H1 (cell line): ENCODE measurements around the gene SAMD14. TPM values are rescaled to one million over a fixed set of nuclear protein-coding genes. Genes with fewer than 3 reads are reported as not detected.

Experiments used
- CTCF ChIA-PET: fragments of 300-600 bp; sonication (Branson Sonifier 250); formaldehyde crosslinking; loops from one replicate; lab custom pipeline; 2021; ENCODE audit not compliant: partially characterized antibody; lab: Charles Lee
- POLR2A ChIA-PET: fragments of 300-600 bp; sonication (Branson Sonifier 250); formaldehyde crosslinking; loops from one replicate; lab custom pipeline; 2021; ENCODE audit warnings: inconsistent platforms; ENCODE audit not compliant: partially characterized antibody; lab: Charles Lee
- DNase-seq, 2 experiments: peaks; one replicate each; pipeline versions ENCODE4 v3.0.0 to v3.0.0-alpha.2; 2010 to 2022; ENCODE audit warnings: low spot score in 2 of 2, low read depth in 1 of 2, mixed read lengths in 1 of 2
- FAIRE-seq: peaks from 2 replicates; lab custom pipeline; 2011; peaks lifted over from hg19 to GRCh38; lab: Jason Lieb, UNC
- H2AFZ ChIP-seq: 2 replicates; pipeline ENCODE4 v1.8.1; 2012; ENCODE audit warnings: low read length, inconsistent platforms
- H2AK5ac ChIP-seq: 2 replicates; pipeline ENCODE4 v1.6.1; 2013; ENCODE audit warnings: low read depth, low read length
- H2BK120ac ChIP-seq: replicated peaks from 2 replicates; pipeline ENCODE3; 2013; ENCODE audit warnings: low read depth, low read length, inconsistent platforms
- H2BK12ac ChIP-seq: 2 replicates; pipeline ENCODE4 v1.6.1; 2013; ENCODE audit warnings: low read depth, low read length
- H2BK15ac ChIP-seq: 2 replicates; pipeline ENCODE4 v1.6.1; 2013; ENCODE audit warnings: low read length
- H2BK20ac ChIP-seq: 2 replicates; pipeline ENCODE4 v1.6.1; 2013; ENCODE audit warnings: low read length
- H2BK5ac ChIP-seq: 2 replicates; pipeline ENCODE4 v1.6.1; 2013; ENCODE audit warnings: low read depth, low read length
- H3K14ac ChIP-seq: 2 replicates; pipeline ENCODE4 v1.6.1; 2013; ENCODE audit warnings: inconsistent platforms; ENCODE audit not compliant: insufficient read length
- H3K18ac ChIP-seq: 2 replicates; pipeline ENCODE4 v1.6.1; 2013; ENCODE audit warnings: low read length; ENCODE audit errors: extremely low read depth
- H3K23ac ChIP-seq: 2 replicates; pipeline ENCODE4 v1.6.1; 2013; ENCODE audit warnings: inconsistent platforms; ENCODE audit not compliant: insufficient read length
- H3K23me2 ChIP-seq: 2 replicates; pipeline ENCODE4 v1.6.1; 2013; ENCODE audit warnings: low read depth, low read length
- H3K27ac ChIP-seq: 2 replicates; pipeline ENCODE4 v1.6.1; 2011; ENCODE audit warnings: low read depth, low read length, inconsistent platforms
- H3K27me3 ChIP-seq, 4 experiments: replicated peaks in 1 of 4; 1 replicate in 1 of 4; 2 replicates in 3 of 4; pipeline versions ENCODE4 v1.6.1 to v1.8.1; 2011 to 2013; ENCODE audit warnings: low read length in 3 of 4, mild to moderate bottlenecking in 3 of 4, inconsistent platforms in 2 of 4, mixed read lengths in 2 of 4, moderate library complexity in 1 of 4; ENCODE audit not compliant: control insufficient read depth in 3 of 4, insufficient read depth in 3 of 4; ENCODE audit errors: extremely low read depth in 1 of 4
- H3K36me3 ChIP-seq, 4 experiments: 2 replicates each; pipeline versions ENCODE4 v1.6.1 to v1.8.1; 2011 to 2013; ENCODE audit warnings: mild to moderate bottlenecking in 4 of 4, low read length in 3 of 4, moderate library complexity in 2 of 4, control low read depth in 1 of 4, inconsistent platforms in 1 of 4; ENCODE audit not compliant: insufficient read depth in 4 of 4, control insufficient read depth in 2 of 4
- H3K4ac ChIP-seq: replicated peaks from 2 replicates; pipeline ENCODE3; 2013; ENCODE audit warnings: low read length, low read depth, mixed read lengths, inconsistent platforms; ENCODE audit not compliant: insufficient read length
- H3K4me1 ChIP-seq, 4 experiments: replicated peaks in 1 of 4; 1 replicate in 1 of 4; 2 replicates in 3 of 4; pipeline versions ENCODE4 v1.6.1 to v1.8.1; 2011 to 2013; ENCODE audit warnings: low read length in 3 of 4, inconsistent platforms in 2 of 4, mixed read lengths in 1 of 4; ENCODE audit not compliant: insufficient read depth in 4 of 4, control insufficient read depth in 3 of 4
- H3K4me2 ChIP-seq, 2 experiments: 2 replicates each; pipeline versions ENCODE4 v1.6.1 to v1.8.1; 2011 to 2013; ENCODE audit warnings: low read depth in 2 of 2, low read length in 2 of 2, control low read depth in 1 of 2, inconsistent platforms in 1 of 2, mild to moderate bottlenecking in 1 of 2; ENCODE audit not compliant: insufficient read depth in 1 of 2
- H3K4me3 ChIP-seq, 4 experiments: fragments of 200-600, 300-600 bp in 1 of 4; sonication (generic), shearing (Covaris generic), sonication (Bioruptor Twin) in 1 of 4; 2 replicates each; pipeline versions ENCODE4 v1.5.1 to v1.8.1; 2011 to 2016; ENCODE audit warnings: low read length in 4 of 4, low read depth in 3 of 4, control low read depth in 2 of 4, inconsistent platforms in 2 of 4, mild to moderate bottlenecking in 2 of 4, mixed read lengths in 1 of 4, moderate library complexity in 1 of 4; ENCODE audit not compliant: insufficient read depth in 2 of 4; ENCODE audit errors: extremely low read depth in 1 of 4
- H3K56ac ChIP-seq: replicated peaks from 2 replicates; pipeline ENCODE3; 2013; ENCODE audit warnings: low read depth, mild to moderate bottlenecking, mixed read lengths, low read length, inconsistent platforms; ENCODE audit not compliant: insufficient read length
- H3K79me1 ChIP-seq: 2 replicates; pipeline ENCODE4 v1.6.1; 2013; ENCODE audit warnings: low read depth, low read length, control low read depth
- H3K79me2 ChIP-seq, 2 experiments: 2 replicates each; pipeline versions ENCODE4 v1.6.1 to v1.8.1; 2012 to 2013; ENCODE audit warnings: low read length in 2 of 2, mild to moderate bottlenecking in 2 of 2, inconsistent platforms in 1 of 2; ENCODE audit not compliant: insufficient read depth in 2 of 2, control insufficient read depth in 1 of 2
- H3K9ac ChIP-seq, 4 experiments: replicated peaks in 1 of 4; 1 replicate in 1 of 4; 2 replicates in 3 of 4; pipeline versions ENCODE4 v1.6.1 to v1.8.1; 2011 to 2013; ENCODE audit warnings: low read depth in 3 of 4, low read length in 3 of 4, control low read depth in 2 of 4, mild to moderate bottlenecking in 2 of 4, moderate library complexity in 2 of 4, inconsistent platforms in 1 of 4; ENCODE audit errors: extremely low read depth in 1 of 4
- H3K9me3 ChIP-seq, 2 experiments: 2 replicates each; pipeline versions ENCODE4 v1.6.1 to v1.8.1; 2012 to 2013; ENCODE audit warnings: mild to moderate bottlenecking in 2 of 2, moderate library complexity in 2 of 2, control low read depth in 1 of 2, inconsistent platforms in 1 of 2, low read depth in 1 of 2, low read length in 1 of 2, mixed read lengths in 1 of 2; ENCODE audit not compliant: insufficient read depth in 2 of 2
- H4K20me1 ChIP-seq, 2 experiments: replicated peaks in 1 of 2; 2 replicates each; pipeline versions ENCODE3 to v1.8.1; 2011 to 2013; ENCODE audit warnings: inconsistent platforms in 2 of 2, low read length in 2 of 2, mild to moderate bottlenecking in 1 of 2; ENCODE audit not compliant: insufficient read depth in 2 of 2, control insufficient read depth in 1 of 2
- H4K5ac ChIP-seq: 2 replicates; pipeline ENCODE4 v1.6.1; 2013; ENCODE audit warnings: low read length, low read depth, mixed read lengths, inconsistent platforms; ENCODE audit not compliant: insufficient read length
- H4K8ac ChIP-seq: 2 replicates; pipeline ENCODE4 v1.8.0; 2013; ENCODE audit warnings: mild to moderate bottlenecking, moderate library complexity, low read length, inconsistent platforms; ENCODE audit not compliant: insufficient read depth; ENCODE audit errors: extremely low read depth
- H4K91ac ChIP-seq: replicated peaks from 2 replicates; pipeline ENCODE3; 2013; ENCODE audit warnings: low read length, mixed read lengths, inconsistent platforms; ENCODE audit not compliant: insufficient read length
- CHD1 ChIP-seq: IDR thresholded peaks from 2 replicates; pipeline ENCODE4 v1.6.1; 2012; ENCODE audit warnings: low read depth, low read length, improper control_type of control experiment
- FOSL1 ChIP-seq: IDR thresholded peaks from 2 replicates; pipeline ENCODE4 v1.6.1; 2011; ENCODE audit warnings: mild to moderate bottlenecking, low read depth, low read length, moderate library complexity; ENCODE audit not compliant: insufficient read depth
- JUN ChIP-seq: IDR thresholded peaks from 2 replicates; pipeline ENCODE4 v1.6.1; 2011; ENCODE audit warnings: low read depth, mild to moderate bottlenecking, improper control_type of control experiment, low read length
- KDM1A ChIP-seq: fragments of 200-600, 300-600 bp; sonication (generic); IDR thresholded peaks from 2 replicates; pipeline ENCODE4 v1.7.1; 2016; ENCODE audit warnings: mild to moderate bottlenecking, low read length, borderline replicate concordance
- NRF1 ChIP-seq: IDR thresholded peaks from 2 replicates; pipeline ENCODE4 v1.6.1; 2011; ENCODE audit warnings: mild to moderate bottlenecking, low read depth, low read length, improper control_type of control experiment
- TBP ChIP-seq: IDR thresholded peaks from 2 replicates; pipeline ENCODE4 v1.6.1; 2011; ENCODE audit warnings: low read depth, low read length, improper control_type of control experiment
- WGBS, 2 experiments: shearing (Covaris generic) in 1 of 2; methylation state at CpG; one replicate each; pipeline versions ENCODE4 v1.1.6 to v1.1.7; 2013 to 2015; ENCODE audit warnings: low lambda C conversion rate in 2 of 2, mixed read lengths in 2 of 2, inconsistent platforms in 1 of 2, low coverage in 1 of 2, missing lambda C conversion rate in 1 of 2; ENCODE audit not compliant: insufficient replicate concordance in 2 of 2, insufficient coverage in 1 of 2, insufficient read length in 1 of 2; ENCODE audit errors: extremely low coverage in 1 of 2, missing lambda C conversion rate in 1 of 2; 5-methylcytosine and 5-hydroxymethylcytosine counted together
- polyA plus RNA-seq, 7 experiments: library from polyadenylated mRNA; depleted of rRNA in 3 of 7; stranded (reverse) in 5 of 7; unstranded in 2 of 7; fragments of >200 nt in 5 of 7; fragments of 200-250 nt in 2 of 7; gene quantifications; 1 replicate in 5 of 7; 2 replicates in 1 of 7; 4 replicates in 1 of 7; pipeline versions ENCODE4 v1.2.1 to v1.2.3, GENCODE V29; 2011 to 2013; ENCODE audit warnings: missing spikeins in 2 of 7, mixed read lengths in 2 of 7
- total RNA-seq: library from RNA; stranded (reverse); fragmentation: NEBNext Ultra II Directional; extraction: Animal tissue kit (Norgen Biotek cat#: 25700); gene quantifications from 2 replicates; pipeline ENCODE4 v1.2.1, GENCODE V29; 2021

Gene SAMD14
- total and polyA plus RNA-seq, 2 of the 8 experiments (the other 6 are each of a cell fraction or from before 2014, with no cell fraction given), result 5.7 to 5.8 TPM

- Histone ChIP-seq H3K14ac (no peak overlapping the region), H3K4me2 (peak overlapping the region; percentile 70 to 92), H3K4ac (peak overlapping the region; percentile 25), H3K79me1 (no peaks in the 10 kb centered on the region), H3K56ac (no peak overlapping the region), H3K23me2 (peaks cover 20% of the 10 kb centered on the region), H3K18ac (peak overlapping the region; percentile 49; the same call in 1 of the 2 replicates), H3K4me3 (peak overlapping the region in 1 of 4 experiments; percentile 97; a peak in 1 of 8 replicates), H4K5ac (peak overlapping the region; percentile 2), H4K91ac (peak overlapping the region; percentile 50), H3K36me3 (no peaks in the 10 kb centered on the region), H2BK5ac (peak overlapping the region; percentile 41; the same call in 1 of the 2 replicates), H4K8ac (no peak overlapping the region), H3K79me2 (no peaks in the 10 kb centered on the region), H2BK15ac (0 out of 2 replicates have a peak overlapping the region, but pooled peaks have one; percentile 19), H3K4me1 (peaks cover 7 to 30% (median 26%) of the 10 kb centered on the region in 4 experiments), H4K20me1 (no peaks in the 10 kb centered on the region), H3K23ac (no peak overlapping the region), H2AK5ac (no peak overlapping the region), H2BK12ac (peak overlapping the region; percentile 5), H3K27ac (peak overlapping the region; percentile 6), H2BK20ac (peak overlapping the region; percentile 90), H3K9ac (no peak overlapping the region), H3K9me3 (no peaks in the 10 kb centered on the region), H2AFZ (no peak overlapping the region), H2BK120ac (peak overlapping the region; percentile 17), H3K27me3 (peaks cover 0 to 11% (median 2%) of the 10 kb centered on the region in 4 experiments; a peak in 4 of 7 replicates)
- DNase-seq (no peak), FAIRE-seq (peak; percentile 7)
- ChIA-PET CTCF (interaction anchor here (0.8 to 23.0 kb wide), 6 partner anchors 9 to 34 kb away, joined by 3 to 412 read pairs (median 21); partner anchors contain the start of genes PDK2 and PPP1R9B), POLR2A (interaction anchor here (0.8 to 3.5 kb wide), 10 partner anchors 9 to 50 kb away, joined by 3 to 13 read pairs (median 4); no protein-coding TSS in a partner anchor)
- TF ChIP-seq NRF1, result no peak
- TF ChIP-seq TBP, result no peak
- peak; percentile 80 for TF ChIP-seq FOSL1
- no peak for TF ChIP-seq KDM1A
- no peak for TF ChIP-seq JUN
- no peak for TF ChIP-seq CHD1
- WGBS, 2 experiments, result 61% methylated on average over 6 of the region's 6 CpGs; no CpG with 5 or more reads in 1 of the 2 experiments
Observed at GRCh38 chr17:50127697-50128361, 2.1 kb downstream of the SAMD14 start.
